ENCODE data around the gene FGF12.
"Not testable (repeated sequence)": the region's sequence is repeated elsewhere in the genome, so short reads cannot be mapped to it uniquely, and the experiment has no call there.

Gene FGF12

DNA sequence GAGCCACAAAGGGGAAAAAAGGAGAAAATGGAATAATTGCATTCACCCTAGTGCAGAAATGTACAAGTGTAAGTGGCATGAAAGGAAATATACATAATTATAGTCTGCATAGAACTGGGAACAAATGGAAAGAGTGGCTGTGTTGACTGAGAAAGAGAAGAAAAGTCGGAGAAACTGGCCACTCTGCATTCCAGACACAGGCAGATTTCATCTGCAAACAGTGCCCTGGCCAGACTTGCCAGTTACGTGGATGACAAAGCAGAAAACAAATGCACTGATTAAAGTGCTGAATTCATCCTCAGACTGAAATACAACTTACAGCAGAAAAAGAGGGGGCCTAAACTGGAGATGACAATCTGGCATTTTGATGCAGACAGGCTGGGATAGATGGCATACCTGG, 129.8 kb downstream of the FGF12 start:
- DNase-seq (ENCODE audit: low read depth in 1 of 2, low spot score in 1 of 2) = no peak

DNA sequence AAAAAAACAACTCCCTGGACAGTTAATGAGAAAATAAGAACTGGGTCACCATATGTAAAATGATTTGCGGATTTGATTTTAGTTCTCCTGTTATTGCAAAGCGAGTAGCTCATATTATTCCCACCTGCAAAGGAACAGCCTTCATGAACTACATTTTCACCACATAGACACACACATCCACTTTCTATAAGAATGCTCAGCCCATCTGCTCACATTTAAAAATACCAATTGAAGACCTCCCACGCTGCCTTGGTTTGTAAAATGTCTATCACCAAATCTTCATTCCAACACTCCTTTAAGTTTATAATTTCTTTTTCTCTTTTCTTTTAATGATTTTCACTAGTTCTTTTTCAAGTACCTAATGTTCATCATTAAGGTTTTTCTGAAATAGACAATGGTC, 148.6 kb downstream of the FGF12 start:
- no peak for DNase-seq (ENCODE audit: low read depth in 1 of 2, low spot score in 1 of 2)

DNA sequence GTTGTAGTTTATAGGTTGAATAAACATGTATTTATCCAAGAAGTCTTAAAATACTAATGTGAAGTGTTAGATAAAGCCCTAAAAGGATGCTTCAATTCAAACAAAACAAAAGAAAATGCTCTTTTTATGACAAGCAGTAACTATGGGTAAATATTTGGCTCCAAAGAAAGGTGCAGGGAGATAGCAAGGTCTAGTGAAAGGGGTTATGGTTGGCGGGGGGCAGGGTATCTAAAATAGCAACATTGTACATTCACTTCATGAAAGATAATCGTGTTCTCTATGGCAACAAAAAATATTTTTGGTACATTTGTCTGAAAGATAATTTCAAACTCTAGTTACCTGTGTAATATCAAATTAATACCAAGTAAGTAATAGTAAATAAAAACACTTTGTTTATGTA, 149.5 kb downstream of the FGF12 start:
- DNase-seq (ENCODE audit: low read depth in 1 of 2, low spot score in 1 of 2) = no peak

DNA sequence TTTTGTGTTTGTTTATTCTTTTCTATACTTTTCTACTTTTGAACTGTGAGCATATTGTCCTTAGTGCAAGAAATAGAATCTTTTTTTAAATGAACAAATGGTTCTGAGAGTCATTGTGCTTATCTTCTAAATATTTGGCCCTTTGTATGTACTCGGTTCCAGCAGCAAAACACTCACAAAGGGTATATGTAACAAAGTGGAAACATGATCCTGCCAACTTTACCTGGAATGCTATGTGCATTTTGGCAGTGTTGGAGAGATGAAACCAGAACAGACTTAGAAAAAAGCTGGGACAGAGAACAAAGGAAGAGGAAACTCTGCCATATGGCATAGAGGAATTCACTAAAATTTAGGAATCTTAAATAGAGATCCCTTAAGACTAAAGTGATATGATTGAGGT, 150.1 kb downstream of the FGF12 start:
- no peak for DNase-seq (ENCODE audit: low read depth in 1 of 2, low spot score in 1 of 2)

DNA sequence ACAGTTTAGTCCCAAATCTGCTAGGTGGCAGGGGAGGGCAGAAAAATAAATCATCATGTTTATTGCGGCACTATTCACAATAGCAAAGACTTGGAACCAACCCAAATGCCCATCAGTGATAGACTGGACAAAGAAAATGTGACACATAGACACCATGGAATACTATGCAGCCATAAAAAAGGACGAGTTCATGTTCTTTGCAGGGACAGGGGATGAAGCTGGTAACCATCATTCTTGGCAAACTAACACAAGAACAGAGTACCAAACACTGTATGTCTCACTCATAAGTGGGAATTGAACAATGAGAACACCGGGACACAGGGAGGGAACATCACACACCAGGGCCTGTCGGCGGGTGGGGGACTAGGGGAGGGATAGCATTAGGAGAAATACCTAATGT, 150.6 kb downstream of the FGF12 start:
- not testable (repeated sequence) for DNase-seq (ENCODE audit: low read depth in 1 of 2, low spot score in 1 of 2)

DNA sequence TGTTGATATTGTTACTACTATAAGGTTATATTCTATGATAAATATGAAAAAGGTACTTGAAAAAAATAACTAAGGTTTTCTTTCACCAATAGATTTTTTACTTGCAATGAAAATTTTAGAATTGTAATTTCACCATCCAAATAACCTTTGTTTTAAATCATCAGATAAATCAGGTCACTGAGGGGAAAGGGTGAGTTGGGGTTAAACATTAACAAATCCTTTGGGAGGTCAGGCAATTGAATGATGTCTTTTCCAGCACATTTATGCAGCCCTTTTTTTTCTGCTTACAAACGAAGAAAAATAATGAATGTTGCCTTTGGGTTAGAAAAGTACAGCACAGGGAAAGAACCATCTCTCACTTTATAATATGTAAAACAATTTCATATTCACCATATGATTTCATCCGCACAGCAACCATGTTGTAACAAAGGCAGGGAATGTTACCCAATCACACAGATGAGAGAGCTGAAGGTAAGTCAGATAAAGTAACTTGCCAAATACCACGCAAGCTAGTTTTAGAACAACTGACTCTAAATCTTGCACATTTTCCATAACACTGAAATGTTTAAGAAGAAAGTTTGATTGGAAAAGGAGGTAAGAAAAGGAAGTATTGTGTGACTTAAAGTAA, 151.3 kb downstream of the FGF12 start:
- DNase-seq (ENCODE audit: low read depth in 1 of 2, low spot score in 1 of 2) = no peak

DNA sequence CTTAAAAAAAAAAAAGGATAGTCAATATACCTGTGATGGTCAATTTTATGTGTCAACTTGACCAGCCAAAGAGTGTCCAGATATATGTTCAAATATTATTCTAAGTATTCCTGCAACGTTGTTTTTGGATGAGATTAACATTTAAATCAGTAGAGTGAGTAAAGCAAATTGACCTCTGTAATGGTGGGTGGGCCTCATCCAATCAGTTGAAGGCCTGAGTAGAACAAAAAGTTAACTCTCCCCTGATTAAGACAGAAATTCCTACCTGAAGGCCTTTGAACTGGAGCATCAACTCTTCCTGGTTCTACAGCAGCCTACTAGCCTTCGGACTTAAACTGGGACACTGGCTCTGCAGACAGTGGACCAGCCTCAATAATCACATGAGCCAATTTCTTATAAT, 154.1 kb downstream of the FGF12 start:
- no peak for DNase-seq (ENCODE audit: low read depth in 1 of 2, low spot score in 1 of 2)

DNA sequence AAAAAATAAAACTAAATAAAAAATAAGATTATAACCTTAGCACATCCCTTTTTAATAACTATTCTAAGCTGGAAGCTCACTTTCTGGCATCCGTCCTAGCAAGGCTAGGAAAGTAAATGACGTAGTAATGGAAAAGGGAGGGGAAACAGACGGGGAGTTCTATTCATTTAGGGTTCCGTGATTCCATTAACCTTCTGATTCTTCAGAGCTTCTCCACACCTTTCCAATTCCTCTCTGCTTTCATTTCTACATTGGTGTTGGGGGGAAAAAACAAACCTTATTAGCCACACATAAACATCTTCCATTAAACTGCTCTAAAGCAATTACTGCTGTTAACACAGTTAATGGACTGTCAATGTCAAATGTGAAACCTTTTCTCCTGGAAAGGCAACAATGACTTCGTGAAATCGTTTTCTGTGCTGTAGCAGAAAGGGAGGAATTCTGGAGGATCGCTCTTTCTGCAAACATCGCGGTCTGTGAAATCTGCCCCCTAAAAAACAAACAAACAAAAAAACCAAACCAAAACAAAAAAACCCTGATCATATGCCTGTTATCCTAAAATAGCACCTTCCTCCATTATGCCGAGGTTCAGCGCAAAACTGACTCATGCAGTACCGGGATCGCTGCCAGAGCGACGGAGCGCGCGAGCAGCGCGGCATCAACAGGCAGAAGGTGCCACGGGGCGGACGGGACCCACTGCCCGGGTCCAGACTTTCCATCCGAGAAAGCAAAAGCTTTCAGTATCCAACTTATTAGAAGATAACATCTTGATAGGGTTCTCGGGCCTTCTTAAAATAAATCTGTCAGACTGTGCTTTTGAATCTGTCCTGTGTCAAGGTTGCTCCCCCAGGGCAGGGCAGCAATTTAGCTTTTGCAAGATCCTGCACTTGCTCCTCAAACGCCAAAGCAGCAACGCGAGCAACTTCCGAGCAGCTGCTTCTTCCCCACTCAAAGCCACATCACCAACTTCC, 156.2 kb downstream of the FGF12 start:
- no peak for DNase-seq (ENCODE audit: low read depth in 1 of 2, low spot score in 1 of 2)

DNA sequence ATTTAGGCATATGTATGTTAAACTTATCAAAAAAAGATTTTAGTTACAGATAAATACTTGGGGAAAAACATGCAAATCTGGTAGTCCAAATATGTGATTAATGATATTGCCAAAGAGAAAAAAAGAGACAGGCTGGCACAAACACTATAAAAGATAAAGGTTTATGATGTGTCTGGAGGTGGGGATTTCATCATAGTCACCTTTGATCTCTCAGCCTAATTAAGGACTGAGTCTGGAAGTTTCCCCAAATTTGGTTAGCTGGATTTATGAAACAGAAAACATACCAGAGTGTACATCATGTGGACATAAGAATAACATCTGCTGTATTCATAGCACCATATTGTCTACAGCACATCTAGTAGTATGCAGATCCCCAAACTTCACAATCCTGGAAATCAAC, 157.0 kb downstream of the FGF12 start:
- DNase-seq (ENCODE audit: low read depth in 1 of 2, low spot score in 1 of 2) = no peak

DNA sequence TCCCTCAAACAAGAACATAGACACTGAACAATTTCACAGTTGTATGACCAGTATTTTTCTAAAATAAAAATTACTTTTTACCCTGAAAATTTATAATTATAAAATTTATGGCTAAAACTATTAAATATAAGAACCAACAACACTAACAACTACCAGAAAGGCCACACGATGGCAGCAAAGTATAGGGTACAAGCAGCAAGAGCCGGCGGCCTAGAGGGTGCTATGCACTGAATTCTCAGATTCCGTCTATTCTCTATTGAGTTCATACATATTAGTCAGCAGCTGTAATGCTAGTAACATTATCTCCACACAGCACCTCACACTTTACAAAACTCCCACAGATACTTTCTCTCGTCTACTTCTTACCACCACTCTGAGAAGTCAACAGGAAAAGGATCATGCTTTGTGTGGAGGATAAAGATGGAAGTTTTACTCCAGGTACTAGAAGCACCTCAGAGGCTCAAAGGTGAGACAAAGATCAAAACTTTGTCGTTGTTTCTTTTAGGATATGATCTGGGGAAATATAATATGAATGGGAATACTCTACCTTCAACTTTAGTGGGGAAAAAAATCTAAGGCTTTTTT, 160.5 kb downstream of the FGF12 start:
- DNase-seq (ENCODE audit: low read depth in 1 of 2, low spot score in 1 of 2) = peak; percentile 21 to 56

DNA sequence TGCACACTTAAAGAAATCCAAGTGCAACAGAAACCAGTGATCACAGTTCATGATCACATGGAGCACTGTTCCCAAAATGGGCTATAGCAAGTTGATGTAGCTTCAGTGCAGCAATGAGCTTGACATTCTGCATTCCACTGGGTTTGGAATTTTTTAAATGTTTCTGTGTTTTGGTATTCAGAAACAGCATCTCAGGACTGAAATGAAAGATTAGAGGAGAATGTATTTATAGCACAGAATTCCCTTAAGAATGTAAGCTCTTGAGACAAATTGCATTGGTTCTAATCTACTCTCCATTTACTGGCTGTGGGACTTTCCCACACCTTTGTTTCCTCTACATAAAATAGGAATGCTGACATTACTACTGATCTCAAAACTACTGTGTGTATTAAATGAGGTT, 162.7 kb downstream of the FGF12 start:
- DNase-seq (ENCODE audit: low read depth in 1 of 2, low spot score in 1 of 2) = no peak

DNA sequence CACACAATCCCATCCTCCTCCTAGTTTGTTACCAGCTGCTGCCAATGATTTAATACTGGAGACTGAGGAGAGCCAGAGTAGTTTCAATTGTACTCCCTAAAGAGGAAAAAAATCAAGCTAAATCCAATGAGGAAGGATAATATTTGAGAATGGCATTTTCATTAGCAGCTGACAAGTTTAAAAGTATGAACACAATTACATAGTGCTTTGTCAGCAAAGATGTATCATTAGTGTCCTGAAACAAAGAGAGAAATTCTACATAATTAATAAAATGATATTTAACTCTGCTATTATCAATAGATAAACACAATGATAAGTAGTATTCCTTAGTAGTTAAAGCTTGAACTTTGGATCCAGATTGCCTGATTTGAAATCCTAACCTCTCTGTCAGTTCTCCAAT, 163.9 kb downstream of the FGF12 start:
- DNase-seq (ENCODE audit: low read depth in 1 of 2, low spot score in 1 of 2) = no peak

DNA sequence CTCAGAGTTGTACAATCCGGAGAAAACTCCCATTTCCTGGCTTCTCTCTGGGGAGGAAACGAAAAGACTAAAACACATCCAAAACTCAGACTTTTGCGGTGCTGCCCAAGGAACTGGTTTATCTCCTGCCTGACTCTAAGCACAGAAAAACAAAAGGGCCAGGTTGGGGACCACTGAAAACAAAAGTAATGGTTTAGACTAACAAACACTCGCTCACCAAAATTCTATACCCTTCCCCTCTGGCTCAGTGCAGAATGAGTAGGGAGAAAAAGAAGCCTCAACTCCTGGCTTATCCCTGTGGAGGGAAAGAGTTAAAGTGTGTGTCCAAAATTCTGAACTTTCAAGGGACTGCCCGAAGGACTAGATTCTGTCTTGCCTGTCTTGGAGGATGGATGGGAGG, 173.6 kb downstream of the FGF12 start:
- no peak for DNase-seq (ENCODE audit: low read depth in 1 of 2, low spot score in 1 of 2)

DNA sequence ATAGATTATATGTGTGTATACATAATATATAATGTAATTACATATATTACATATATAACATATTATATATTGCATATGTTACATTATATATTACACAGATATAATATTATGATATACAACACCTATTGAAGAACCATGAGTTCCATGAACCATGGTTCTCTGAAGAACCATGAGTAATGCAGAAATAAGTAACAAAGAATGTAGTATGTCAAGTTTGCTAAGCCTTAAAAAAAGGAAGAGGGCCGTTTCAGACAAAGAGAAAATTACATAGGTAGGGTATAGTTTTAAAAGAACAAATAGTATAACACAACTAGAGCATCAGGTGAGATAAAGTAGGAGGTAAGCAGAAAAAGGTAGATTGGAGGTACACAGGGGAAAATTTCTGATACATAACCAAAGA, 177.0 kb downstream of the FGF12 start:
- DNase-seq (ENCODE audit: low read depth in 1 of 2, low spot score in 1 of 2) = no peak

DNA sequence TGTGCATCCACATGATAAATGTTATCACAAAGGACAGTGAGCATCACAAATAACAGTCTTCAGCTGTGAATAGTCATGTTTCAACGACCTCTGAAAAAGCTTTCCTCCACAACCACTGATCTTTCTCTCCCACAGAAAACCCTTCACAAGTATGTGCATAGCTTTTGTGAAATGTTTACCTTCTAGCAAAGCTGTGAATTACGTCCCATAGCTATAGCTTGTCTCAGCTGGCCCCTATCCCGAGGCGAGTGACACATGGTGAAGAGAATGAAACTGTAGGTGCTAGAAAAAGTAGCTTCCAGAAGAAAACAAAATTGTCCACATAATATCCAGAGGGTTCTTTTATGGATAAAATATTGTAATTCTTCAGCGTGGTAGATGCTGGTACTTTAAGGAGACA, 182.0 kb downstream of the FGF12 start:
- no peak for DNase-seq (ENCODE audit: low read depth in 1 of 2, low spot score in 1 of 2)

DNA sequence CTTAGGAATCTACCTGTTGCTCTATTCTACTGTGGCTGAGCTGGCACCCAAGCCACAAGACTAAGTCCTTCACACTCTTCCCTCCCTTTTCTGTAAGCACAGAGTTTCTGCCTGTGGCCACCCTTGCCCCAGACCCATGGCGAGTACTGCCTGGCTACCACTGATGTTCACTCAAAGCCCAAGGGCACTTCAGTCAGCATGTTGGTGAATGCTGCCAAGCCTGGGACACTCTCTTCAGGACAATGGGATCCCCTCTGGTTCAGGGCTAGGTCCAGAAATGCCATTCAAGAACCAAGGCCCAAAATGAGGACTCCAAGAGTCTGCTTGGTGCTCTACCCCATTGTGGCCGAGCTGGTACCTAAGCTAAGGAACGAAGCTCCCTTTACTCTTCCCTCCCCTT, 184.2 kb downstream of the FGF12 start:
- DNase-seq (ENCODE audit: low read depth in 1 of 2, low spot score in 1 of 2) = no peak

DNA sequence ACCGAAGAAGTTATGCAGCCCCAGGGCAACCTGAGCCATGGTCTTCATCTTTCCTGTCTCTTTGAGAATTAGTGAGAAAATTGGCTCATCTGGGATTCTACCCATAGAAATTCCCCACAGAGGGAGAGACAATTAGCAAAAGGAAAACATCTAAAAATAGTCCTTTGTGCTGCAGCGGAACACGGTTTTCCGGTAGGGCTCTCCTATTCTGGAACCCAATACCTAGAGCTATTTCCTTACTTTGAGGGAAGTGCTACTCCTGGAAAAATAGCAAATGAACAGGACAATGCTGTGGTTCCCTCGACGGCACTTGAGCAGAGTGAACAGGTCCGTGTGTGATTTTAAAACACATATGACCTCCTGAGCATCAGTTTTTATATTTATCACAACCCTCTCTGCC, 210.5 kb downstream of the FGF12 start:
- DNase-seq (ENCODE audit: low read depth in 1 of 2, low spot score in 1 of 2) = no peak

DNA sequence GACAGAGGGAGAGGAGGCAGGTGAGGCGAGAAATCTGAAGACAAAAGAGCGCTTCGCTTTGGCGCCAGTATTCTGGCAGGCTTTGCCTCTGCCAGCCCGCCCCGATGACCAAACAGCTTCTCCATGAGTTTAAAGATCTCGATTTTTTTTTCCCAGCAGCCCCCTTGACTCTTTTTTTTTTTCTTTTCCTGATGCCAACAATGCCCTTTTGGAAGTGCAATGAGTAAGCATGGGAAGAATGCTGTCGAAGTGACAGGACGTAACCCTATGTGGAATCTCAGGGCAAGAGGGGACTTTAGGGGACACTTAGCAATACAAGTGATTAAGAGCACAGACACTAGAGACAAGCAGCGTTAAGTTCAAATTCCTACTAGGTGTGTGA, 211.7 kb downstream of the FGF12 start:
- no peak for DNase-seq (ENCODE audit: low read depth in 1 of 2, low spot score in 1 of 2)

DNA sequence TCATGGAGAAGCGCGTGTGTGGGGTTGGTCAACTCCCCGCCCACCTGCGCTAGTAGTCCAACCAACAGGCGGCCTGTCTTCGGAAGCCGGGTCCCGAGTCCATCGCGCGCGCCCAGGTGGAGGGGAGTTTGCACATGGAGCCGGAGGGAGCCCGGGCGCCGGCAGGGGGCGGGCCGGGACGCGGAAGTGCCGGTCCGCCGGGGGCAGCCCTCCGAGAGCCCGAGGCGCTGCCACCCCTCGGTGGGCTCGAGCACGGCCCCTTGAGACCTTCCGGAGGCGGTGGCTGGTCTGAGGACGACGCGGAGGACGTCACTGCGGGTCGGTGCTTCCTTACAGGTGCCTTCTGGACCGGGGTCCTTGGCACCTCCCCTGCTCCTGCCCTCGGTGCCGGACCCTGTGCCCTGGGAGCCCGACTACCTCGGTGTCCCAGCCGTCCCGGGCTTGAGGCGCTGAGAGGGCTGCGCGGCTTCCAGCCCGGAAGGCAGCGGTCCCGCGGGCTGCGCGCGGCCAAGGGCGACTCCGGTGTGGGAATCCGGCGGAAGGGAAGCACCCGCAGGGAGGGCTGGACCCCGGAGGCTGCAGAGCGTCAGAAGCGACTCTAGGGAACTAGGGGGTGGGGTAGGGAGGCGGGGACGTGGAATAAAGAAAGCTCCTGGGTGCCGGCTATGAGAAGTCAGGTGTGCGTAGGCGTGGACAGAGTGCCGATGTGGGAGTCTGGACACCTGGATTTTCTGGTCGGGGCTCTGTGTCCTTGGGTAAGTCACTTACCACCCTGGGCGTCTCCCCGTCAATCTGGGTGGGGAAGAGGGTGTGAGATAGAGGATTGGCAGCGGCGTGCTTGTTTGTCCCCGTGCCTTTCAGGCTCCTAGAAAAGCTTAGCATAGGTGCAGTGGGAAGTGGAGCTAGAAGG, 212.3 kb downstream of the FGF12 start:
- DNase-seq (ENCODE audit: low read depth in 1 of 2, low spot score in 1 of 2) = no peak

DNA sequence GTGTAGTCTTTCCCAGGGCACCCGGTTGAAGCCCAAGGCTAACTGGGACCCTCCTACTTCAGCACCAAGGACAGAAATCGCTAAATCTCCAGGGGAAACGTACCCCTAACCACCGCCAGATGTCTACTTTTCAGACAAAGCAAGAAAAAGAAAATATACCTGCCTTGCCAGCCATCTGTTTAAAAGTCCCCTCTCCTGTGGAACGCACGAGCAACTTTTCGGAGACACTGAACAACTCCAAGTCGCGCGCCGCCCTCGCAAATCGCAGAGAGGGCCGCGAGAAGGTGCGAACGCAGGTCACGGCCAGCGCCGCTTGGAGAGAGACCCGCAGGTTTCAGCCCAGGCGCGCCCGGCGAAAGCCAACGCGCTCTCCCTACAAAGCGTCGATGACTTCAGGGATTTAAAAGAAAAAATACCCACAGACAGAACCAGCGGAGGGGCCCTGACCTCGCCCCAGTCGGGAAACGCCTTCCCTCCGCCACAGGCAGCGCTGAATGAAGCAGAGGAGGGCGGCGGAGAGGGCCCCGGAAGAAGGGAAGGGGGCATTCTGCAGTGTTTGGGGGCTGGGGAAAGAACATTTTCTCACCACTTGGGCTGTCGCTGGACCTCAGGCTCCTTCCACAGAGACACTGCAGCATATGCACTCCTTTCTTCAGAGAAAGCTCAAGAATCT, 213.1 kb downstream of the FGF12 start:
- no peak for DNase-seq (ENCODE audit: low read depth in 1 of 2, low spot score in 1 of 2)

DNA sequence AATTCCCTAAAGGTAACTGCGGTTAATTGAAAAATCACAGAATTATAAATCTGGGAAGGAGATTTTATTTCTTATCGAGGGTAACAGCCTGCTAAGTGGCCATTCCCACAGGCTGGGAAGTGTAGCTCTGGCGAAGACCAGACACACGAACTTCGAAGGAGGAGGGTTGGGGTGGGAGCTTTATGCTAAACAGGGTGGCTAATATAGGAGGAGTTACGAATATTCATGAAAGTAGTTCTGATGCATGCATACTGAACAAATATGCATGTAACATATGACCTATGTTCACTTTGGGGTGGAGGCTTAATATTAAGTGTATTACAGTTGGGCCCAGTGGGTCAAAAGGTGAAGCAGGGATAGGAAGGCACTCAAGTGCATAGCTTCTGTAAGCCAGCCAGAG, 221.6 kb downstream of the FGF12 start:
- no peak for DNase-seq (ENCODE audit: low read depth in 1 of 2, low spot score in 1 of 2)
